ENCODE results near the gene L1CAM. TPM values are rescaled to one million over a fixed set of nuclear protein-coding genes. Genes with fewer than 3 reads are reported as not detected.

L1CAM gene
- total and polyA plus RNA-seq, 9 of the 15 experiments (the other 6 are each of a cell fraction or from before 2014, with no cell fraction given), result 0.09 to 0.86 (median 0.26) TPM; not detected in 3

- TF ChIP-seq ZNF740 (CRISPR knock-in tag; IDR thresholded peaks at IDR 0.05), result peak; percentile 25; the same call in 1 of the 2 replicates
- no peak for TF ChIP-seq ZNF740 (tag; IDR thresholded peaks at IDR 0.05)
- peak; percentile 45; the same call in 1 of the 2 replicates for TF ChIP-seq ZFX (CRISPR knock-in tag; IDR thresholded peaks at IDR 0.05)
These were observed at the start of gene L1CAM (continued) for GRCh38 chrX:153885968-153886903.

- Histone ChIP-seq H3K4me2 (ENCODE audit: insufficient read depth, low read length) (peak overlapping the region; percentile 61), H3K79me2 (ENCODE audit: control insufficient read depth, insufficient read depth, low read length) (peaks cover 32% of the 10 kb centered on the region), H3K27me3 (ENCODE audit: control insufficient read depth in 2 of 2, insufficient read depth in 2 of 2, low read length in 2 of 2) (no peaks in the 10 kb centered on the region), H3K9me3 (replicated peaks; ENCODE audit: control insufficient read depth, insufficient read depth, low read depth, low read length) (no peaks in the 10 kb centered on the region), H3K4me3 (peak overlapping the region; percentile 29), H3K27ac (ENCODE audit: extremely low read depth, low read depth, low read length) (peak overlapping the region; percentile 46; the same call in 1 of the 3 replicates), H2AFZ (ENCODE audit: low read depth, low read length) (peak overlapping the region; percentile 83), H3K4me1 (replicated peaks in 1 of 2; ENCODE audit: control insufficient read depth in 2 of 2, insufficient read depth in 2 of 2, low read length in 2 of 2) (peaks cover 12 to 40% of the 10 kb centered on the region in 2 experiments; a peak in 4 of 5 replicates), H3K9ac (ENCODE audit: insufficient read depth in 1 of 2, low read depth in 2 of 2, low read length in 2 of 2) (peak overlapping the region; percentile 45 to 87), H3K9me1 (ENCODE audit: control insufficient read depth, insufficient read depth, low read length) (no peaks in the 10 kb centered on the region), H4K20me1 (replicated peaks; ENCODE audit: control insufficient read depth, insufficient read depth, low read length) (no peaks in the 10 kb centered on the region), H3K36me3 (ENCODE audit: control insufficient read depth, insufficient read depth, low read length) (peaks cover 36% of the 10 kb centered on the region; the same call in 2 of the 3 replicates)
- DNase-seq (ENCODE audit: extremely low read depth in 1 of 4, low spot score in 3 of 4), result peak in 2 of 4 experiments; percentile 28 to 45
- intact Hi-C loops (cut with micrococcal nuclease) (no loop called here), in situ Hi-C loops (cut with MboI) (no loop called here)
- CTCF ChIA-PET (ENCODE audit: low intra/inter-chr PET ratio), result no interaction called here
- 22% methylated on average over 15 of the region's 32 CpGs for WGBS (ENCODE audit: insufficient coverage, low coverage, missing lambda C conversion rate)
- peak; percentile 7 for ATAC-seq
- no TSS peak for BruUV-seq (replicated peaks)
- POLR2A ChIA-PET, result interaction anchor here (0.6 to 2.0 kb wide), 4 partner anchors 10 to 141 kb away, joined by 3 to 12 read pairs (median 4); partner anchors contain the start of genes IDH3G, RENBP and SSR4
- peak; percentile 49 for FAIRE-seq
- TF ChIP-seq CTBP1 (IDR thresholded peaks at IDR 0.05; ENCODE audit: borderline replicate concordance) (peak; percentile 16; the same call in 1 of the 2 replicates), RB1 (IDR thresholded peaks at IDR 0.05; ENCODE audit: low read depth) (0 out of 2 replicates have a peak, but pooled peaks have one; percentile 9), CCNT2 (IDR thresholded peaks at IDR 0.05; ENCODE audit: borderline replicate concordance, extremely low read depth, insufficient read length, low read depth, low read length) (peak; percentile 4), RBM25 (IDR thresholded peaks at IDR 0.05; ENCODE audit: low read depth, low read length, severe bottlenecking) (no peak)
These were observed 49.4 kb upstream of the L1CAM start for GRCh38 chrX:153935326-153935851.

Measured in K562 (cell line).